Stimulated activated CD8-positive, alpha-beta memory T cell treated with anti-CD3 and anti-CD28 coated beads, Interleukin-12 subunit alpha, Interleukin-12 subunit beta, amount 100 ng/mL, for 1 hour (primary cell): ENCODE measurements around the gene CHD5.

Experiments
- DNase-seq: peaks from one replicate; pipeline ENCODE4 v3.0.0-alpha.2; 2020; ENCODE audit warnings: low read depth

The CHD5 gene

DNA sequence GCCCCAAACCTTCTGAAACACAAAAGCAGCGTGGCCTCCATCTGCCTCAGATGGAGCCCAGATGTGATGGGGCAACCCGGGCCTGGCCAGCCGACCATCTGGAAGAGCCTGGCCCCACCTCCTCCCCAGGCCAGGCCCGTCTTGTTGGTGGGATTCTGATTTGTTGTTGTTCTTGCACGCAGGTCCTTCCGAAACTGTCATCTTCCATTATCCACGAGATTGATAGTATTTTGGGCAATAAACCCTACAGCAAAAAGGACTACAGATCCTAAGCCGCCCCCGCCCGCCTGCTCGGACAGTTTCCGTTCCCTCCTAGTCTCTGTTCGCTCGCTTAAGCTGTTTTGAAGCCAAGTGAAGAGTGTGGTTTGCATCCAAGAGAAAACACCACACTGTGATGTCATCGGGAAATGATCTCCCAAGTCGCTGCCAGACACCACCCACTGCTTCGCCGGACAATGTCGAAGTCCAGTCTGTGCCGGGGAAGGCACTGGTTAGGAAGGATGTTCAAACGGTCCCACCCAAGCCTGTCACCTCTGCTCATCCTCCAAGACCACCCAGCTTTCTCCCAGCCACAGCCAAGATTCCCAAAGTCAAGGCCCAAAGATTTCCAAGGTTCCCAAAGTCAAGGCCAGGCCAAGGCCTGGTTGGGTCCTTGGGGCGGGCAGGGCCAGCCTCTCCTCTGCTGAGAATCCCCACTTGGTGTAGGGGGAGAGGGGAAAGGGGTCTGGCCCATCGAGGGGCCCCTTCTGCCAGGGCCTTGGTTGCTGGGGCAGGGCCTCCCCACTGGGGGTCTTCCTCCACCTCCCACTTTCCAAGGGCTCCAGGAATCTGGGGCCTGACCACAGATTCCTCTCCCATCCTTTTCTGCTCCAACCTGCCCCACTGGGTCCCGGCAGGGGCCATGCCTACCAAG lies 81.6 kb downstream of the CHD5 start:
- no peak for DNase-seq

DNA sequence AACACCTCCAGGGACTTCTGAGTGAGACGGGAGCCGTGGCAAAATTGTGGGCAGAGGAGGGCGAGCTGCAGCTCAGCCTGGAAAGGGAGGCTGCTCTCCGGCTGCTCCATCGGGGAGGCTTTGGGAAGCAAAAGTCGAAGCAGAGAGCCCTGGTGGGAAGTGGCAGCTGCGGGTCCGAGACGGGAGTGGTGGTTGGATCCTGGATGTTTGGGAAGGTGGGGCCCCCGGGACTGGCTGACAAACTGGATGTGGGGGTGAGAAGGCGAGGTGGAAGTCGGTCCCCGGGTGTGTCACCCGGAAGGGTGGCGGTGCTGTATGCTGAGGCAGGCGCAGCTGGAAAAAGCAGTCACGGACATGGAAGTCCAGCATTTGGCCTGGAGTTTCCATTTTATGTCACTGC lies 82.3 kb downstream of the CHD5 start:
- no peak for DNase-seq

DNA sequence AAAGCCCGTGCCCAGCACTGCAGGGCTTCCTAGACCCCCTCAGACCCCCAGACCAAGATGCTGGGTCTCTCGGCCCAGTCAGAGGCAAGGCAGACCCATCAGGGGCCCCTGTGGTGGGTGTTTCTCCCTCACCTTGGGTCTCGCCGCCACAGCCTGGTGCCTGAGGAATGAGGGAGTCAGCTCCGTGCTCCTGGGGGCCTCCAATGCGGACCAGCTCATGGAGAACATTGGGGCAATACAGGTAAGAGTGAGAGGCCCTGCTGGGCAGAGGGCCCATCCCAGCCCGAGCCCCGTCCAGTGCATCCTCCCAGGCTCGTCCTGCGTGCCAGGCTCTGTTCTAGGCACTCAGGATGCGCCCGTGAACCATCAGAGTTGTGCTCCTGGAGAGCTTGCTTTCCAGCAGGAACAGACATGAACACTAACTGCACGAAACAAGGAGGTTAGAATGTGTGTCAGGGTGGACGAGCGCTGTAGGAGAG lies 83.0 kb downstream of the CHD5 start:
- no peak for DNase-seq

DNA sequence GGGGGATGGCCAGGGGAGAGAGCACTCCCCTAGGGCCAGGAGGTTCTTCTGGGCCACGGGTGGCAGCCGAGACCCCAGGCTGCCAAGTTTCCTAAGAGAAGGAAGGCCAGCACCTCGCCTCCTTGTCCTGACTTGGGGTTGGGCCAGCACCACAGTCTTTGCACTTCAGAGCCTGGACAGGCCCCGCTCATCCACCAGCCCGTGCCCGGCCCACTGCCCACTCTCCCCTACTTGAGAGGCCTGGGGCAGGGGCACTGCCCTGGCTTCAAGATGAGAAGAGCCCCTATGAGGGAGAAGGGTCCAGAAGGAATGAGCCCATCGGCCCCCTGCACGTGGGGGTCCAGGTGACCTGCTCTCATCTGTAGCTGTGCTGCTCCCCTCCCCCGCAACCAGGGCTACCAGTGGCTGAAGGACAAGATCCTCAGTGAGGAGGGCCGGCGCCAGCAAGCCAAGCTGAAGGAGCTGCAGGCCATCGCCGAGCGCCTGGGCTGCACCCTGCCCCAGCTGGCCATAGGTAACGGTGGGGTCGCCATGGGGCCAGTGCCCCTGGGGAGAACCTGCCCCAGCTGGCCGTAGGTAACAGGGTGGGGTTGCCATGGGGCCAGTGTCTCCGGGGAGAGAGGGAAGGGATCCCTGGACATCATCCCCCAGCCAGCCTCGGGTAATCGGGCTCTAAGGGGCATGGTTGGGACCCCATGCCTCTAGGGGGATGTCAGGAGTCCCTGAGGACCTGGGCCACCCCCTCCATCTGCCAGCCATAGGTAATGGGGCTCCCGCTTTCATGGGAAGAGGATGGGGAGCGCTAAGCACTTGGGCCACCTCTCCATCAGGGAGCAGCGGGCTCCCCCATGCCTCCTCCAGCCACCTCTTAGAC lies 83.6 kb downstream of the CHD5 start:
- DNase-seq: no peak

DNA sequence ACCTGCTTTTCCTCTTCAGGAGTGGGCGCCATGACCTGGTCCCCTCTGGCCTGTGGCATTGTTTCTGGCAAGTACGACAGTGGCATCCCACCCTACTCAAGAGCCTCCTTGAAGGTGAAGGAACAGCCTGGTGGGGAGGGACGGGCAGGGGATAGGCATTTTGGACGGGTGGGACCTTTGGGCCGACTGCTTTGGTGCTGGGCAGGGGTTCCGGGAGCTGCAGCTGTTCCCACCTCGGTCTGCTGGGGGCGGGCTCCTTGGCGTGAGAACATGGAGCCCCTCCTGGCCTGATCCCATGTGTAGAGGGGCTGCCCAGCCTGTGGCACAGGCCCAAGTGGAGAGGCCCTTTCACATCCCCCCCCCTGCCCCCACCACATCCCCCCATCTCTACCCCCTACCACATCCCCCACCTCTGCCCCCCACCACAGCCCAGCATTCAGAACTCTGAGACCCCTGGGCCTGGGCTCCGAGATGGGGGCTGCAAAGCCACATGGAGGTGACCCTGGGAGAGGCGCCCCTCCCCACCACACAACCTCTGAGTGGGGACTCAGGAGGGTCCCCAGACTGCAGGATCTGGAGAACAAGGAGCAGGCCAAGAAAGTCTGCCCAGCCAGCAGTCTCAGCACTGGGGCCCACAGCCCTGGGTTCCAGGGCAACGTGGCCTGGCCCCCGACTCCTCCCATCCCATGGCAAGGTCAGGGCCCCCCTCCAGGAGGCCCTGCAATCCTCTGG lies 84.4 kb downstream of the CHD5 start:
- no peak for DNase-seq

DNA sequence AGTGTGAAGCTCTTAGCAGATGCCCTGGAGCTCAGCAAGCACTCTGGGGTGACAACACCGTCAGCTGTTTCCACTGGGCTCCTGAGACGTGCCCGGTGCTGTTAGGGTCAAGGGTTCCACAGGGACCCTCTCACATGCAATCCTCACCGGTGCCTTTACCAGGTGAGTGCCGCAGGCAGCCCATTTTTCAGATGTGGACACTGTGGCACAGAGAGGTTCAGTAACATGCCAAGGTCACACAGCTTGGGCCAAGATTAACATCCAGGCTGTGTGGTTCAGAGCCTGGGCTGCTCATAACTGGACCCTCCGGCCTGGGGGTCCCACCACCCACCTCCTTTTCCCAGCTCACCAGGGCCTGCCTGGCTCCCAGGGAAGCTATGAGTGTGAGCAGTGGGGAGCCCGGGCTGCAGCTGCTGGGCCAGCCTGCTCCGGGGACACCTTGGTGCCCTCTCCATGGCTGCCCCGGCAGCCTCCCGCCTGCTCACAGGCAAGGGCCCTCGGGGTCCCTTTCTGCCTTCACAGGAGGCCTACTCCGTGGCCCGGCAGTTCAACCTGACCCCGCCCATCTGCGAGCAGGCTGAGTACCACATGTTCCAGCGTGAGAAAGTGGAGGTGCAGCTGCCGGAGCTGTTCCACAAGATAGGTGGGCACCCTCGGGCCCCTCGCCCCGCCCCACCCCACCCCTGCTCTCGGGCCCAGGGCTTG lies 85.2 kb downstream of the CHD5 start:
- DNase-seq: no peak

DNA sequence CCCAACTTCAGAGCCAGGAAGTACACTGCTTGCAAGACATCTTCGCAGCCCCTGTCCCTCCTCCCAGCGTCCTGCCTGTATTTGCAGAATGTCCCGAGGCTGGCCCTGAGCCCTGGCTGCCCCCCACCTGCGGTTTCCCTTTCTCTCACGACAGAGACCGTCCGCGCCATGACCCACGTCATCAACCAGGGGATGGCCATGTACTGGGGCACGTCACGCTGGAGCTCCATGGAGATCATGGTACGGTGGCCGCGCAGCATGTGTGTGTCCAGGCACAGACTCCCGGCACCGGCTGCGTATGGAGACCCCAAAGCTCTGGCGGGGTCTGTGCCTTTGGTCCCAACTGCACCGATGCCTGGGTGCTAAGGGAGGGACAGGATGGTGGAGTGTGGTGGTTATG lies 85.9 kb downstream of the CHD5 start:
- DNase-seq: no peak

DNA sequence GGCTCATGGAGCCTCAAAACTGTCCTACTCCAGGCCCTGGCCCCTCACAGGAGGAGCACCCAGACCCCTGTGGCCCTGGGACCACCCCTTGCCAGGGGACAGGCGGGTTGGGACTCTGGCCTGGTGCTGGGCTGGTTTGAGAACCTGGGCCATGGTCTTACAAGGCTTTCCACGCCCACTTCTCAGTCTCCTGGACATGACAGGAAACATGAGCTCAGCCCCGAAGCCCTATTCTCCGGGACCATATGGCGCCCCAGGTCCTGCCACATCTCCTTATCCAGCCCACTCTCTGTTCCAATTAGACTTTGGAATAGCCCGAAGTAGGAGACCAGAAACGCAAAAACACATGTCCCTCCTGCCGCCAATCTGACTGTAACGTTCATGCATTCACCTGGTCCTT lies 86.5 kb downstream of the CHD5 start:
- no peak for DNase-seq

DNA sequence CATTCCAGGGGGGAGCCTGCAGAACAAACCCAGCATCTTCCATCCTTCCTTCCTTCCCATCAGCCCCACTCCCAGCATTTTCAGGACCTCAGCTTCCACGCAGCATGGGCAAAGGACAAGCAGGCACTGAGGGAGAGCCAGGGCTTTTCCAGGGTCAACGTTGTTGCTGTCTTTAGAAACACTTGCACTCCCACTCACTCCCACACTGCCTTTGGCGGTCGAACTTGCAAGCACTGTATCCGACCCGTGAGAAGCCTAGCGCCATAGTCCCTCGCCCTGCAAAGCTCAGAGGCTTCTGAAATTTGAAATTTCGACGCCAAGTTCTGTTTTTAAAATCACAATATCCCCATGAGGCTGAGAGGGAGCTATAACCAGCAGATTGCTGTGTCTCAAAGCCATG lies 87.0 kb downstream of the CHD5 start:
- DNase-seq: no peak

DNA sequence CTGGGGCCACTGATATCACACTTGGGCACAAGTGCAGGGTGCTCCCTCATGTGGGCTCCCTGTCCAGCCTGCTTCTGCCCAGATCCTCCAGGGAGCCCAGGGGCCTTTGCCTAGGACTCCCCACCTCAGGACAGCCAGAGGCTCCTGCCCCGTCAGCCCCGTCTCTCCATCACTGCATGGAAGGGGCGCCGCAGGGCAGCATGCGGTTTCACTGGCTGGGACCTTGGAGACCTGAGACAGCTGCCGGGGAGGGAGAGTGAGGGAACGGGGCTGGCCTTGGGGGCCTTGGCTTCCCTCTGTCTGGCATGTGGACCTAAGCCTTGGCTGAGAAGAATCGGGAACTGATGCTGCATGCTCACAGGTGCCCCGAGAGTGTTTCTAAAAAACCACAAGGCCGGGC lies 87.9 kb downstream of the CHD5 start:
- DNase-seq: no peak

DNA sequence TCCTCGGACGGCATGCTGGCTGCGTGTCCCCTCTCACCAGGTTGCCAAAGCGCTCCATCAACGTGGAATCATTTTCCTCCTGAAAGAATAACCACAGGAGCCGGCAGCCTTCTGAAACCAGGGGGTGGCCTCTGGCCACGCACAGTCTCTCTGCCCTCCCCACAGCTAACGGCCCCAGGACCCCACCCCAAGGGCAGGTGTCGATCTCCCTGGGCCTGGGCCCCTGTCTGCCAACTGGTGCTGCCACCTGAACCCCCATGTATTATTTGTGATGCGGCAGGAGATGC lies 88.4 kb downstream of the CHD5 start:
- DNase-seq: no peak

DNA sequence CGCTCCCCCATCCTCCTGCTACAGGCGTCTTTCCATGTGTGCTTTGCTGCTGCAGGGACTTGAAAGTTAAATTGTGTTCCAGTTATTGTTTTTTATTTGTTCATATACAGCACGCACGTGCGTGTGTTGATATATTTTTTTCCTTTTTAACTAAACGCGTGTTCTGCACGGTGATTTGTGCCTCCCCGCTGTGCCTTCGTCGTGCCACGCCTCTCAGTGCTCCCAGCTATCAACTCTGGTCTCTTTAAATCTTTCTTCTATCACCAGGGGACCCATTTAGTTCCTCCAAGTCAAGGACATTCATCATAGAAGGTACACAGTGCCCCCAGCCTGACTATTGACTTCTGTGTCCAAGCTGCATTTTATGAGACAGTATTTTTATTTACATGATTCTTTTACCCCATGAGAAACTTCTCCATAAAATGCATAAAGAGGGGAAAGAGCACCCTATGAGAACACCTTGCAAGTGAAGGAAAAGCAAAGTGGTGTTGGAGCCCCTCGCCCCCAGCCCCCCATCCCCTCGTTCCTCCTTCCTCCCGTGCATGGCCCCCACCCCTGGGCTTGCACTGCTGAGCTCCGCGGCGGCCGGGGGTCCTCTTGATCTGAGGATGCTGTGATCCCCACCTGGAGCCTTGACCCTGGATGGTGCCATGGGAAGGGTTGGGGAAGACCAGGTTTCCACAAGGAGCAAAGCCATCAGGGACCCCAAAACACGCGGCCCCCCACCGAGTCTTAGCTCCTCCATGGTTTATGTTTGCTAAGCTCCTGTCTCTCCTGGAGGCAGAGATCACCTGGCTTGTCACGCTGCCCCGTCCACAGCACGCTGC lies 88.9 kb downstream of the CHD5 start:
- no peak for DNase-seq

DNA sequence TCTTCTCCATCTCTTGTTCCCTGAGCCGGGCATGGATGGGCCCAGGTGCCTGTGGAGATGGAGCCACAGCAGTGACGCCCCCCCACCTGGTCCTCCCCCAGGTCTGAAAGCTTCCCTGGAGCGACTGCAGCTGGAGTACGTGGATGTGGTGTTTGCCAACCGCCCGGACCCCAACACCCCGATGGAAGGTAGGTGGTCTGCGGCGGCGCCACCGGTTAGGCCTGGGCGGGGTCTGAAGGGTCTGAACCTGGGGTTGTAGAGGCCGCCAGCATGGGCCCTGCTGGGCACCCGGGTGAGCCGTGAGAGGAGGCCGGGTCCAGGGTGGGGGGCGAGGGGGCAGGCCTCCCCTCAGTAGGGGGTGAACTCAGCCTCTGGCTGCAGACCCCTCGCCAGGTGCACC lies 89.8 kb downstream of the CHD5 start:
- no peak for DNase-seq

DNA sequence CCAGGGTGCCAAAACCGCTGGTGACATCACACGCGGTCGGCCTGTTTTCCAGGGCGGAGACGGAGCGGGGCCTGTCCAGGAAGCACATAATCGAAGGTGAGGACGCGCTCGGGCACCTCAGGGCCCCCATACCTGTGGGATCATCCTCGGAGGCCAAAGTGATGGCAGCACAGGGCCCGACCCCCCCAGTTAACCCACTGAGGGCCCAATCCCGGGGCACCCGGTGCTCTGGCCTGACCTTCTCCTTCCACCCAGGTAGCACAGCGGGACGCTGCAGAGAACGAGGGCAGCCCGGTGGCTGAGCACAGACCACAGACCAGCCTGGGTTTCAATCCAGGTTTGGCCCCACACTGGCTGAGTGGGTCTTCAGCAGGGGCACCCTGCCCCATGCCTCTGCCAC lies 91.2 kb downstream of the CHD5 start:
- DNase-seq: no peak

DNA sequence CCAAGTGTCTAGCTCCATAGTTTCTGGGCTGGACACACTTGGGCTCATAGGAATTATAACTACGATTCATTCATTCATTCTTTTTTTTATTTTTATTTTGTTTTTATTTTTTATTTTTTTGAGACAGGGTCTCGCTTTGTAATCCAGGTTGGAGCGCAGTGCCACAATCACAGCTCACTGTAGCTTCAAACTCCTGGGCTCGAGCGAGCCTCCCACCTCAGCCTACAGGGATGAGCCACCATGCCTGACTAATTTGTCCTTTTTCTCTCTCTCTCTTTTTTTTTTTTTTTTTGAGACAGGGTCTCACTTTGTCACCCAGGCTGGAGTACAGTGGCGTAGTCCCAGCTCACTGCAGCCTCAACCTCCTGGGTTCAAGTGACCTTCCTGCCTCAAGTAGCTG lies 92.2 kb downstream of the CHD5 start:
- no peak for DNase-seq

DNA sequence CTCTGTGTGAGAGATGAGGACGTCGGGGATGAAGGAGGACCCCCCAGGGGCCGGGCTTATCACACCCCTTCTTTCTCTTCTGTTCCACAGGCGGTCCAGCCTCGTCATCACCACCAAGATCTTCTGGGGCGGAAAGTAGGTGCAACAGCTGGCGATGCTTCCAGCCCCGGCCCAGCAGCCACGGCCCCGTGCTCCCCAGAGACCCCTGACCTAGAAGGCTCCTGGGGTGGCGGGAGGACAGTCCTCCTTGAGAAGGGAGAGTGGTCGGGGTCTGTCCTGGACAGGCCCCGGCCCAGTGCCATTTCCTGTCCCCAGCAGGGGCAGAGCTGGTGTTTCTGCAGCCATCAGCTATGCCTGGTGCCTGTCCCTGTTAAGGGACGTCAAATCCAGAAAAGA lies 92.7 kb downstream of the CHD5 start:
- no peak for DNase-seq

DNA sequence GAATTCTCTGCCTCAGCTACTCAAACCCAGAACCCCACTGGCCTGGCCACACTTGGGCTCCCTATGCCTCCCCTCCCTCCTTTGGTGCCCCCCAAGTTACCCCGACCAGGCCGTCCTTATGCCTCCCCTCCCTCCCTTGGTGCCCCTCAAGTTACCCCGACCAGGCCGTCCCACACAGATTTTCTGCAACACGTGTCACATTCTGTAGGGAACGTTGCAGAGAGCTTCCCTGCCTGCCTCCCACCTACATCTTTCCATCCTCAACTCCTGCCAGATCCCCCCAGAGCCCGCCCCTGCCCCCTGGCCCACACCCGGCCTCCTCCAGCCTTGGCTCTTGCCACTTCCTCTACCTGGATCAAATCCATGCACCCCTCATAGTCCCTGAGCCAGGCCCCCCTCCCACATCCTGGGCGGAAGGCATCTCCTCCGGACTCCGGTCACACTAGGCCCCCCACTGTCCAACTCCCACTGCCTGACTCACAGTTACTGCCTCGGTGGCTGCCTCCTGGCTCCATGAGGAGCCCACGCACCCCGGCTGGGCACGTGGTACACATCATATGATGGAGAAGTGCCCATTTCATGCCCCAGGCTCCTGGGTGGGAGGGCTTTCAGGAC lies 93.3 kb downstream of the CHD5 start:
- DNase-seq: no peak

DNA sequence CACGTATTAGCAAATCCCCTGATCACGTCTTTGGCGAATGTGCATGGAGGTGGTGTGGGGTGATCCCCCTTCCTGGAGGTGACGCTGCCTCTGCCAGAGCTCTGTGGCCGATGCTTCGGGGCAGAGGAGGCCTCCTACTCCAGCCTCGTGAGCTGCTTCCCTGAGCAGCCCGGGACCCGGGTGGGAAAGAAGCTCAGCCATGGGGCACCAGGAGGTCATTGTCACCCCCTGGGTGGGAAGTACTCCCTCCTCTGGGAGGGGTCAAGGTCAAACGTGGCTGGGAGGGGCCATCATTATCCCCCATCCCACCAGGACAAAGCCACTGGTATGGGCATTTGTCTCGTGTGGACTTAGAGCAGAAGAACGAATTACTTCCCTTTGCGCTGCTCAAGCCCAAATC lies 93.8 kb downstream of the CHD5 start:
- no peak for DNase-seq

DNA sequence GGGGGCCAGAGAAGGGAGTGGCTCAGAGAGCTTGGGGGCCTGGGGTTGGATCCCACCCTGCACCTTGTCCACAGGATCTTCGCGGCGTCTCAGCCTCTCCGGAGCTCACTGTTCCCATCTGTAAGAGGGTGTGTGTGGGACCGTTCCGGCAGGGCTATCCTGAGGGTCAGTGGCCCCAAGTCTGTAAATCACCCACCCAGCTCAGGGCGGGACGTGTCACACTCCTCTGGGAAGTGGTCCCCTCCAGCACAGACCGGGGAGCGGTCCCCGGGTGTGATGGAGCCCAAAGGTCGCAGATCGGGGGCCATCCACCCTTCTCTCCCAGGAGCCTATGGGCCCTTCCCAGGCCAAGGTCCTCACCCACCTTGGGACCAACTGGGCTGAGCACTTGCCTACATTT lies 94.5 kb downstream of the CHD5 start:
- DNase-seq: no peak

DNA sequence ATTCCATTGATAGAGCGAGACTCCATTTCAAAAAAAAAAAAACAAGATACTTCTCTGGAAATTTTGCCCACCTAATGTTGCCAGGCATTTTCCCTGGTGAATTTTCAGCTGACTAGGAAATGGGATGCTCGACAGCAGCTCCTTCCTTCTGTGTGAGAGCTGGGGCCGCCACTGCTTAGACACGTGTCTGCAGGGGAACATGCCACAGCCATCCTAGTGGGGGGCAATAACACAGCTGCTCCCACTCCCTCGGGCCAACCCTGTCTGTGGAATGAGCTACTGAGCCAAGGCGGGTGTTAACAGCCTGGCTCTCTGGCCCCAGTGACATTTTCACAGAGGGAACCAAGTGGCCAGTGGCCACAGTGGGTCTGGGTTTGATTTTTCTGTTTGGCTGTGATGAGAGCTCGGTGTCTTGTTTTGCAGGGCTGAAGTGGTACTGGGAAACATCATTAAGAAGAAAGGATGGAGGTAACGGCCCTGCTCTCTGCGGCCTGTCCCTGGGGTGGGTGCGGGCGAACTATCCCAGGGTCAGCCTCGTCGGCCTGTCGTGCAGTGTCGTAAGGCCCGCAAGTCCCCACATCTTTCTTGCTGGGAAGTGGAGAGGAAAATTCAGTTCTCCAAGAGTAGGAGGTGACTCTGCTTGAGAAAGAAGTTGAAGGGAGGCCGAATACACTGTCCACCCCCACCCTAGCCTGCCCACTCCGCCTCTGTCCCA lies 95.2 kb downstream of the CHD5 start:
- DNase-seq: no peak
